GM19239 (cell line): ENCODE measurements around the gene ARHGEF25.
"Not testable (repeated sequence)": the region's sequence is repeated elsewhere in the genome, so short reads cannot be mapped to it uniquely, and the experiment has no call there.

Experiments
- DNase-seq: peaks from one replicate; pipeline ENCODE4 v3.0.0; 2011; ENCODE audit warnings: low spot score; ENCODE audit not compliant: insufficient read length
- FAIRE-seq: peaks from 2 replicates; lab custom pipeline; 2011; peaks lifted over from hg19 to GRCh38; lab: Jason Lieb, UNC

The ARHGEF25 gene

DNA sequence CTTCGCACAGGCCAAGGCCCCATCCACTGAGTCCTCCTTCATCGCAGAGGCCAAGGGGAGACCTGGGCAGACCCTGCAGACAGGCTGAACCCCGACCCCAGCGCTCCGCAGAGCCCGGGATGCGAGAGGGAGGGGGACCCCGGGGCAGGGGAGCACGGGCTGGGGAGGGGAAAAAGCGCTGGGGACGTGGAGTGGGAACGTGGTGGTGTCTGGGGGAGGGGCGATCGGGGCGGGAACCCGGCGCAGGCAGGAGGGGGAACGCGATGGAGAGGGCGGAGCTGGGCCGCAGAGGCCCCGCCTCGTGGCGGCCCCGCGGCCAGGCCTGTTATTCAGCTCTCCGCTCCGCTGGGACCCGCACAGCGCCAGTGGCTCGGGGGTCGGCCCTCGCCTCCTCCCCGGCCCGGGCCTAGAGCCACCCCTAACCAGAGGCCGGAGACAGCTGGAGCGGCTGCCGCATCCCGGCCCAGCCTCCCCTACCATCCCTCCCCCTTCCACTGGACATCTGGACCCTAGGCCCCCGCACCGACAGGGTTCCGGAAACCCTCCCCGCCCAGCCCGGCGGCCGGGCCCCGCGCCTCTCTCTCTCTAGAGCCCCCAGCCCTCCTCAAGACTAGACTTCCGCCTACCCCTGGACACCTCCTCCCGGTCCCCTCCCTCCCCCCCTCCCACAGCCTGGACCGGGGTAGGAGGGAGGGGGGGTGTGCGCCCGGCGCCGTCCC lies at the start of gene ARHGEF25:
ARHGEF25 (plus strand) TSS at position 328 of the 719 bp plus-strand sequence. CDS start 460 bp downstream, outside the sequence.
- FAIRE-seq (no peak), DNase-seq (peak; percentile 73)

DNA sequence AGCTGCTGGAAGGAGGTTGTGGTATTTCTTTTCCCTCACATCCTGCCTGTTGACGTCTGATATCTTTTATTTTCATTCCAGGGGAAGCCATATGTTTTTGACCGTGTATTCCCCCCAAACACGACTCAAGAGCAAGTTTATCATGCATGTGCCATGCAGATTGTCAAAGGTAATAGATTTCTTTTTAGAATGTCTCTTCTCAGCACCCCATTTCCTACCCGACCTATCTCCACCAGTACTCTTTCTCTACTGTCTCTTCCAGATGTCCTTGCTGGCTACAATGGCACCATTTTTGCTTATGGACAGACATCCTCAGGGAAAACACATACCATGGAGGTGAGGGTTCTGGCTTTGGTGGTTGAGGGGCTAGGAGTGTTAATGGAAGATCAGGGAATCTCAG lies 47.9 kb upstream of the ARHGEF25 start:
- FAIRE-seq: no peak
- DNase-seq: no peak

DNA sequence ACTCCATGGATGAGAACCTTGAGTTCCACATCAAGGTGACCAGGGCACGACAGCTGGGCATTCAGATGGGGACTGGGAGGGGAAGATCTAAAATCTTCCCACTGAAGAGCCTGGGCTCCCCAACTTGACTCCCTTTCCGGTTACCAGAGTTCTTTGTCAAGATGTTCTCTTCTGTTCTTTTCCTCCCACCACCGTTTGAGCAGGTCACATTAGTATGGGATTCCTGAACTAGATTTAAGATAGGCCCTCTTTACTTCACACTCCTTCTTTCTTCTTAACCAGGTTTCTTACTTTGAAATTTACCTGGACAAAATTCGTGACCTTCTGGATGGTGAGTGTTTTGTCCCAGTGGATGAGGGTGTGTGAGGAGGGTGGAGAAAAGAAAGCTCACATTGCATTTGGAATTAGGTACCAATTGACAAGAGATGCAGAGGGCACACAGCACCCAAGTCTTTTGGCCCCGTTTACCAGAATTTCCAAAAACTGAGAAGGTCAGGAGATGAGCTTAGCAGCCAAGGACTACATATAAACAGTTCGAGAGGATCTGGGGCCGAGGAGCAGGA lies 47.0 kb upstream of the ARHGEF25 start:
- no peak for DNase-seq
- FAIRE-seq: no peak

DNA sequence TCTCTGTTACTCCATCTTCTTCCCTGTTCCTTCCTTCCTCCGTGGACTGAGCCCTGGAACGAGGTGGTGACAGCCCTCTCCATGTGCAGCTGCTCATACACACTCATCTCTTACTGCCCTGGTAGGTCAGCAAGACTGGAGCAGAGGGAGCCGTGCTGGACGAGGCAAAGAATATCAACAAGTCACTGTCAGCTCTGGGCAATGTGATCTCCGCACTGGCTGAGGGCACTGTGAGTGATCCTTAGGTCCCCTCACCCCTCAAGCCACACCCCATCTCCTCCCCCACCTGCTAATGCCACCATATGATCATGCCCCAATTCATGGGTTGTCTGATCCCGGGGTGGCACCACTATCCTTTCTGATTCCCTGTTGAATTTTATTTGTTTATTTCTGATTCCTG lies 42.4 kb upstream of the ARHGEF25 start:
- FAIRE-seq (no peak), DNase-seq (no peak)

DNA sequence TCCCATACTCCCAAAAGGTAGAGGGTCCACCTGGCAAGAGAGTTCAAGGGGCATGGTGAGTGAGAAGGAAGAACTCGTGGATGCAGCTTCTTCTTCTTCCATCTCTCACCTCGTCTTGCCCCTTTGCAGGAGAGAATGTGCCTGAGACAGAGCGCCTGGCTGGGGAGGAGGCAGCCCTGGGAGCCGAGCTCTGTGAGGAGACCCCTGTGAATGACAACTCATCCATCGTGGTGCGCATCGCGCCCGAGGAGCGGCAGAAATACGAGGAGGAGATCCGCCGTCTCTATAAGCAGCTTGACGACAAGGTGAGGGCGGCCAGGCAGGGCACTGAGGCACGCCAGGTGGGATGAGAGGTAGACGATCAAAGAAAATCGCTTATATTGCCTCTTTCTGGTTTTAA lies 41.4 kb upstream of the ARHGEF25 start:
- DNase-seq (no peak), FAIRE-seq (no peak)

DNA sequence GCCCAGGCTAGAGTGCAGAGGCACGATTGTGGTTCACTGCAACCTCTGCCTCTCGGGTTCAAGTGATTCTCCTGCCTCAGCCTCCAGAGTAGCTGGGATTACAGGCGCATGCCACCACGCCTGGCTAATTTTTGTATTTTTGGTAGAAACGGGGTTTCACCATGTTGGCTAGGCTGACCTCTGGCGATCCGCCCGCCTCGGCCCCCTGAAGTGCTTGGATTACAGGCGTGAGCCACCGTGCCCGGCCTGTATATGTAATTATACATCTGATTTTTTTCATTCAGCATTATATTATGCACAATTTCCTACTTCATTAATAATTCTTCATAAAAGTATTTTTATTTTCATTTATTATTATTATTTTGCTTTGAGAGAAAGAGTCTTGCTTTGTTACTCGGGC lies 40.8 kb upstream of the ARHGEF25 start:
- DNase-seq, FAIRE-seq: not testable (repeated sequence)

DNA sequence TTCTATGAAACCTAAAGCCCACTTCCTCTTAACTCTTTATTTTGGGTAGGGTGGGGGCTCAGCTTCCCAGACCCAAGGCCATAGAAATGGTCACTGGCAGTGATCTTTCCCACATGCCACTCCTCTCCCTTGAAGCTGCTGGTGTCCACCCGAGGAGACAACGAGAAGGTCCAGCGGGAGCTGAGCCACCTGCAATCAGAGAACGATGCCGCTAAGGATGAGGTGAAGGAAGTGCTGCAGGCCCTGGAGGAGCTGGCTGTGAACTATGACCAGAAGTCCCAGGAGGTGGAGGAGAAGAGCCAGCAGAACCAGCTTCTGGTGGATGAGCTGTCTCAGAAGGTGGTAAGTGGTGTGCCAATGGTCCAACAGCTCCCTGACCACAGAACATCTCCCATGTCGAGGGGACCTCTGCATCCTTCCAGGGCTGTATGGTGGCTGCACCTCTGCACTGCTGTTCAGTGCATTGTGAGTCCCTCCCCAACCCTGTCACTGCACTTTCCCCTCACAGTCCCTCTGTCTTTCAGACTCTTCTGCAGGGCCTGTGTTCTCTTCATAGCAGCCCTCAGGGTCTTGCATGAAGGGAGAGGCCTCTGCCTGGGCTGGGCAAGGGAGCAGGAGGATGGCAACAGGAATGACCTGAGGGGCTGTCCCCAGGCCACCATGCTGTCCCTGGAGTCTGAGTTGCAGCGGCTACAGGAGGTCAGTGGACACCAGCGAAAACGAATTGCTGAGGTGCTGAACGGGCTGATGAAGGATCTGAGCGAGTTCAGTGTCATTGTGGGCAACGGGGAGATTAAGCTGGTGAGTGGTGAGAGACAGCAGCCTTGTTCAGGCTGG lies 39.1 kb upstream of the ARHGEF25 start:
- DNase-seq (no peak), FAIRE-seq (no peak)

DNA sequence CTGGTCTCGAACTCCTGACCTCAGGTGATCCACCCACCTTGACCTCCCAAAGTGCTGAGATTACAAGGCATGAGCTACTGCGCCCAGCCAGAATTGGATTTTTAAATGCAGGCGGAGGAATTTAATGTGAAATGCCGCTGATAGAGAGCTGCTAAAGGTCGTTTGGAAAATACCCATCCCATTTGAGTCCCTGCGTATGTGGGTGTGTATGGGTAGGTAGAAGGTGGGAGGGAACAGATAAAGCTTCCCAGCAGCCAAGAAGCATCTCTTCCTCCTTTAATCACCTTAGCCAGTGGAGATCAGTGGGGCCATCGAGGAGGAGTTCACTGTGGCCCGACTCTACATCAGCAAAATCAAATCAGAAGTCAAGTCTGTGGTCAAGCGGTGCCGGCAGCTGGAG lies 36.4 kb upstream of the ARHGEF25 start:
- FAIRE-seq (no peak), DNase-seq (no peak)

DNA sequence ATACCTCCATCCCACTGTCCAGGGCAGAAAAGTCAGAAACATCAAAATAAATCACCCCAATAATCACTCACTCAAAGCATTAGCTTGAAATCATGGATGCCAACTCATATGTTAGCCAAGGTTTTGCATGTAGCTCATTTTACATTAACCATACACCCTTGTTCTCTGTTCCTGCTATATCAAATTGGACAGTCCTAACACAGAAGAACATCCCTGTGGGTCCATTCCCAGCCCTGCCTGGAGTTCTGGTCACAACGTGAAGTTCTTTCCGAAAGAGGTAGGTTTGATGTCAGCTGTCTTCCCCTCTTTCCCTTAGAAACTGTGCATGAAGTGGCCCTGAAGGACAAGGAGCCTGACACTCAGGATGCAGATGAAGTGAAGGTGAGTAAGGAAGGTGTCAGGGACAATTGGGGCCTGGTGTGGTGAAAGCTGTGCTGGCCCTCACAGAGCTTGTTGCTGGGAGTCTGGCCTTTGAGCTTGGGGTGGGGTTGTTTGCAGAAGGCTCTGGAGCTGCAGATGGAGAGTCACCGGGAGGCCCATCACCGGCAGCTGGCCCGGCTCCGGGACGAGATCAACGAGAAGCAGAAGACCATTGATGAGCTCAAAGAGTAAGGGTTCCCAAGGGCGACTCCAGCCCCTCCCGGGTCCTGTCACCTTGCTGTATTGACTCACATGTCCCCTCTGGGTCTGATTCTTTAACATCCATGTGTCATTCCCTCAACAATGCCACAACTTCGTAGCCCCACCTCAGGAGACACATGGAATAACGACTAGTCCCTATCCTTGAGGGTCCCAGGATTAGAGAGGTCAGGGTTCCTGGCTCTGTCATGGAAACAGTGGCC lies 35.2 kb upstream of the ARHGEF25 start:
- DNase-seq (no peak), FAIRE-seq (no peak)

DNA sequence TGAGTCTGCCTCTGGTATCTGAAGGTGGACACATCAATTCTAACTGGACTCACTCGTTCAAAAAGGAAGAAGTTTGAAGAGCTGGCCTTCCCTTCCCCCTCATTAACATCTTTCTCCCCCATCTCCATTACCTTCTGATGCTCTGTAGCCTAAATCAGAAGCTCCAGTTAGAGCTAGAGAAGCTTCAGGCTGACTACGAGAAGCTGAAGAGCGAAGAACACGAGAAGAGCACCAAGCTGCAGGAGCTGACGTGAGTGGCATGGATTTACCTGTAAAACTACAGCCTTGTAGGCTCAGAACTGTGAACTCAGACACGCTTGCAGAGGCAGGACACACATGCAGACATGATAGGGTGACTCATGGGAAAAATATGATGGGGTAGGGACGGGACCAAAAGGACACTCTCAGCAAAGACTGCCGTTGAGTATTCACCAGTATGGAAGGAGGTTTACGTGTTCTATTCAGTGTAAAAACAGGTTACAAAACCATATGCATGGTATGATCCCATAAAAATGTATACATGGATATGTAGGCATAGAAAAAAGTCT lies 34.5 kb upstream of the ARHGEF25 start:
- no peak for DNase-seq
- no peak for FAIRE-seq

DNA sequence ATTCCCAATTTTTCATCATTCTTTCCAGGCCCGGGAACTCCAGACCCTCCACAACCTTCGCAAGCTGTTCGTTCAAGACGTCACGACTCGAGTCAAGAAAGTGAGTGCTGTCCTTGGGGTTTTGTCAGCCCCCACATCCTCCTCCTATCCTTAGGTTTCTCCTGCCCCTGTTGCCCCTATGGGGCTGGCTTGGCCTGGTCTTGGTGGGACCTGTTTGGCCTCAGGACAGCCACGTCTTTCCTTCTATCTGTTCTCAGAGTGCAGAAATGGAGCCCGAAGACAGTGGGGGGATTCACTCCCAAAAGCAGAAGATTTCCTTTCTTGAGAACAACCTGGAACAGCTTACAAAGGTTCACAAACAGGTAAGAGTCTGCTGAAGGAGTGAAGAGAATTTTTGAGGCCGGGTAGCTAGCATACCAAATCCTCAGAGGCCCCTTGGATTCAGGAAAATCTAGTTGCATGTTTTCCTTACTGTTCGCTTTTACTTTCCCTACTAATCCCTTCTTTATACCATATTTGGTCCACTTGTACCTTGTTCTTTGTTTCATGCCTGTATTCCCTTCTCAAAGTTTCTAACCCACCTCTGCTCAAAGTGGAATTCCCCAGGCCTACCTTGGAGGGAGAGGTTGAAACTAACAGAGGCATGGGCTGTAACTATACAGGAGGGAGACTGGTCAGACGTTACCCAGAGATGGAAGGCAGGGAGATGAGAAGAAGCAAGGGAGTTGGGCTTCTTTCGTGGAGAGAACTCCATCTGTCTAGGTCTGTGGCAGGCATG lies 33.1 kb upstream of the ARHGEF25 start:
- FAIRE-seq: no peak
- DNase-seq: no peak

DNA sequence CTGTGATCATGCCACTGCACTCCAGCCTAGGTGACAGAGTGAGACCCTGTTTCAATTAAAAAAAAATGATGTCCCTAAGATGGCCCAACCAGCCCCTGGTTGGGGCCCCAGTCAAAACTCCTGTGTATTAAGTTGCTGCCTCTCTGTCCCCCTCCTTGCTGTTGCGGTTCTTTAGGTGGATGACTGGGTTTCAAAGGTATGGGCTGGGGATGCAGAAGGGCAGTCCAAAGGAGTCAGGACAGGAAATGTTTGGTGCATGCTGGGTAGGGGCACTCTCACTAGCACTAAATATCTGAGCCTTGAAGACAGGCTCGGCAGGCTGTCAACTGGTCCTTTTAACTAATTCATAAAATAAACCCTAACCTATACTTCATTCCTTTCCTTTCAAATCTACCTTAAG lies 32.2 kb upstream of the ARHGEF25 start:
- no peak for DNase-seq
- FAIRE-seq: no peak

DNA sequence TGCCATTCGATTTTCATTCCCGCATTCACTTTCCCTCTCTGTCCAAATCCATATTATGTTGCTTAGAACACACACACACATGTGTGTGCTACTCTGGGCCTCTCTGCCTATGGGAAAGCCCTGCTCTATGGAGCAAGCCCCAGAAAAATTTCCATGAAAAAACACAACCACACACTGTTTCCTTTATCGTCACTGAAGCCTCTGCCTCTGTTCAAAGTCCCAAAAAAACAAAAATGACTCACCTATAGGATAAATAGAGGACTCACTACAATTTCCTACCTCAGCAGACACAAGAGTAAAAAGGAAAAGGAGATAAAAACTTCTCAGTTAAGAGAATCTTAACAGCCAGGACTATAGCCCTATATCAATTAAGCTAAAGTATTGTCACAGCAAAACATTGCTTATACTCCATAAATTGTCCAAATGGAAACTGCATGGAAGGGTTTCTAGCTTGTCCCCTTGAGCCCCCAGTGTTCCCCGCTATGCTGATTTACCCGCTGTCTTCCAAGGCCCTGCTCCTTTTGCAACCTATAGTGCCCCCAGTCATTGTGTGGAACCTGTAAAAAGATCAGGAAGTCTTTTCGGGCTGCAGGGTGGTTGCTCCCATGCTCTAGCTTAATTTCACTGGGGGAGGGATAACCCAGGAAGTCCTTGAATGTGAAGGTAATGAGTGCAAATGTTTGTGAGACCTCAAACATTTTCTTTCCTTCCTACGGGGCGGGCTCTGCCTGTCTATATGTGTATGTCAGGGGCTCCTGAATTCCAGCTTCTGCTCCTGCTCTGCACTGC lies 31.4 kb upstream of the ARHGEF25 start:
- no peak for FAIRE-seq
- no peak for DNase-seq

DNA sequence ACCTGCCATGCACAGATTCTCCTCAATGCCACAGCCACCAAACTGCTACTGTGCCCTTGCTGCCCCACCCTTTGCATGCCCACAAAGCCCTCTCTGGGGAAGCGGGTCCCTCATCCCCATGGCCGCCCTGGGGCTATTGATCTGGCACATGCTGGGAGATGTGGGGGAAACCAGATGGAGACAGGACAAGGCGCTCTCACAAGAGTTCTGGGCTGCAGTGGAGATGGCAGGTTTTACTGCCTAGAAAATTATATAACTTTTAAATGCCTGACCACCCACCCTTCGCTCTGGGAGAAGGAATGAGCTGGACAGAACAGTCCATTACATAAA lies 30.8 kb upstream of the ARHGEF25 start:
- DNase-seq: no peak
- no peak for FAIRE-seq

DNA sequence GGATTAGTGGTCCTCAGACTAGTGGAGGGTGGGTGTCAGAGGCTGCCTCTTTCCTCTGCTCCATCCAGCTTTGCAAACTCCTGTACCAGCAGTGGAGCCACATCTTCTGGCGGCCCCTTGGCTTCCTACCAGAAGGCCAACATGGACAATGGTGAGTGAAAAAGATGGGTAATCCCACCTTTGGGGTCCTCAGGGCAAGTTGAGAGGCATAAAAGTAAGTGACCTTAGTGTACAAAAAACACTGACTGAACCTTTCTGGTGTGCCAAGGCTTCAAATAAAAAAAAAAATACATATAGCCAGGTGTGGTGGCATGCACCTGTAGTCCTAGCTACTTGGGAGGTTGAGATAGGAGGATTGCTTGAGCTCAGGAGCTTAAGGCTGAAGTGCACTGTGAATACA lies 29.4 kb upstream of the ARHGEF25 start:
- no peak for FAIRE-seq
- DNase-seq: no peak

DNA sequence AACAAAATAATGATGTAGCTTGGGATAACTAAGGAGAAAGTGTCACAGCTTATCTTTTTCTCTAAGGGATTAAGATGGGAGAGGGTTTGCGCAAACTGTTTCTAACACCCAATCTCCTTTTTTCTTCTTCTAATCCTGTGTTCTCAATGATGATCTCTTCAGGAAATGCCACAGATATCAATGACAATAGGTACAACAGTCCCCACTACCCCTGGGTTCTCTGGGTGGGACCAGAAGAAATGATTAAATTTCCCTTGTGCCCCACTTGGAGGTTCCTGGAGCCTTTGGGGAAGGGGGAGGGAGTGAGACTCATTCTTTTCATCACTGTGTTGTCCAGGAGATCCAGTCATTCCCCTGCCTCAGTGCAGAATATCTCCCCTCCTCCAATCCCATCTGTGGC lies 28.8 kb upstream of the ARHGEF25 start:
- no peak for DNase-seq
- FAIRE-seq: no peak

DNA sequence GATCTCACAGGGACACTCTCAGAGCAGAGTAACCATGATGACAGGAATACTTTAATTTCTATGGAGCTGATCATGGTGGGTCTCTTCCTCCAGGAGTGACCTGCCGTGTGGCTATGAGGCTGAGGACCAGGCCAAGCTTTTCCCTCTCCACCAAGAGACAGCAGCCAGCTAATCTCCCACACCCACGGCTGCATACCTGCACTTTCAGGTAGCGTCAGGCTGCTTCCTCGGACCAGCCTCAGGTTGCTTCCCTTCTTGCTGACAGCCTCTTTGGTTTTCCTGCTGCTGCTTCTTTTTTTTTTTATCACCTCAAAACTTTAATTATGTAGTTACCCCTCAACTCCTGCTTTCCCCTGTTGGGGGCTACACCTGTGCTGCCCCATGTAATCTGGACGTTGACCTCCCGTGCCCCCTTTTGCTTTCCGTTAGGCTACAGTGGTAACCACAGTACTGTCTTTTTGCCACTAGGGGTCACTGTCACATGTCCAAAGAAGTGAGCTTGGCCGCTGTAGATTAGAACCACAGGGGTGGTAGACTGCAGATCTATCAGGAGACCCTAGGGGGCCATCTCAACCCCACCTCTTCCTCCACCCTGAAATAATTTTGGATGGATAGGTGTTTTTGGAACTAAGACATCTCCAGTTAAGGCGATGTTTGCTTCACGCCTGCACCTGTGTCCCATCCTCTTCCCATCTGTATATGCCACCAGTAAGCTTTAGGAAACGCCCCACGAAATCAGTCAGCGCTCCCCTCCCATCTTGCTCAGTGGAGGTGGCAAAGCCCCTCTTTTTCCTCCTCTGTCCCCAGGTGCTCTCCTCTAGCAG lies 28.0 kb upstream of the ARHGEF25 start:
- FAIRE-seq (peak; percentile 79), DNase-seq (peak; percentile 84)

DNA sequence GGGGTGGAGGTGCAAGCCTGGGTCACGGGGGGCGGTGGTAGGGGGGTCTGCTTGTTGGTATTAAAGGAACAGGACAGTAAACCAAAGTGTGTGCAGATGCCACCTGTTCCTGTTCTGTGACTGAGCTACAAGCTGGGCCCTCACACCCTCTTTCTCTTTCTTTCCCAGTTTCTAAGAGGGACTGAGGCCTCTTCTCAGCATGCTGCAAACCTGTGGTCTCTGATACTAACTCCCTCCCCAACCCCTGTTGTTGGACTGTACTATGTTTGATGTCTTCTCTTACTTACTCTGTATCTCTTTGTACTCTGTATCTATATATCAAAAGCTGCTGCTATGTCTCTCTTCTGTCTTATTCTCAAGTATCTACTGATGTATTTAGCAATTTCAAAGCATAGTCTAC lies 27.2 kb upstream of the ARHGEF25 start:
- FAIRE-seq: no peak
- DNase-seq: no peak
